ENCODE results near the gene ADAM8. TPM values are rescaled to one million over a fixed set of nuclear protein-coding genes. Genes with fewer than 3 reads are reported as not detected.
A peak's percentile ranks its signal among the peaks of the same experiment; 100 is the strongest.

The ADAM8 gene
- total RNA-seq, 1 donor from 2014 or later: 7.4 TPM

DNA sequence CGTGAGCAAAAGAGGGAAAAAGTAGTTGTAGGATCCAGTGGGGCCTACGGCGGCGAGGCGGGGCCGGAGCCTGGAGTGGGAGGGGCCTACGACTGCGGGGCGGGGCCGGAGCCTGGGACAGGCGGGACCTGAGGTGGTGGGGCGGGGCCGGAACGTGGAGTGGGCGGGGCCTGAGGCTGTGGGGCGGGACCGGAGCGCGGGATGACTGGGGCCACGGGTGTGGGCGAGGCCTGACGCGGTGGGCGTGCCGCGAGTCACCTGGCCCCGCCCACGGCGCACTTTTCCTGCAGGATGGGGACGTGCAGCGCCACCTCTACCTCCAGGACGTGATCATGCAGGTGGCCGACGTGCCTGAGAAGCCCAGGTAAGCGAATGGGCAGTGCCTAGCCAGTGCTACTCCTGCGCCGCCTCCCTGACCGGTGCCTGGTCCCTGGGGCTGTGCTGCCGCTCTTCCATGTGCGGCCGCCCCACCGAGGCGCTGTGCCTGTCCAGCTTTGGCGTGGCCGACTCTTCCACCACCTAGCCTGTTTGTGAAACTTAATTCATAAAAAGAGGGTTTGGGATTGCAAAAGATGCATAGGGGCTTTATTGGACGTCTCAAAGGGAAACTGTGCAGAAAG lies 32.5 kb upstream of the ADAM8 start:
- DNase-seq (ENCODE audit: low spot score): peak; percentile 97
- peak; percentile 88 for ATAC-seq

GRCh38 chr10:133308421-133309099 lies 31.9 kb upstream of the ADAM8 start, which contains the start of the genes TUBGCP2 and ZNF511:
Gene TUBGCP2, minus strand, starts transcription at chr10:133308872. Its CDS starts 5,931 bp downstream, at chr10:133302941.
Gene ZNF511, plus strand, starts transcription at chr10:133308914. Its CDS starts 30 bp downstream, at chr10:133308944.
- DNase-seq (ENCODE audit: low spot score) (peak; percentile 92), ATAC-seq (peak; percentile 73)

- peak; percentile 84 for DNase-seq (ENCODE audit: low spot score)
- ATAC-seq: peak; percentile 56
Observed at GRCh38 chr10:133307776-133308420, 31.2 kb upstream of the ADAM8 start.

GRCh38 chr10:133306941-133307379 lies 30.3 kb upstream of the ADAM8 start:
- DNase-seq (ENCODE audit: low spot score): no peak
- ATAC-seq: no peak

DNA sequence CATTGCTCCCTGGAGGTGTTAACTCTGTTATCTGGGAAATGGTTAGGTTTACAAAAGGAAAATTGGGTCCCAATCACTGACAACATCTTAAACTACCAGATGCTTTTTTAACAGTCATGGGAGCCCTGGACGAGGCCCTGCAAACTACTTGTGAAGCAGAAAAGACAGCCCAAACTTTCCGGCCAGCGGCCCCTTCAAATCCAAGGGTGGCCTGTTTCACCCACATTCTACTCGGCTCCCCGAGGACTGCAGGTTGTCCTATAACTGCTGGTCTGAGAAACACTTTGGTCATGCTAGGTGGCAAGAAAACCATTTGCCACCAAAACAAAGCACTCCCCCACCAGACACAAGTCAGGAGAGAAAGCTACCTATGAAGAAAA lies 29.4 kb upstream of the ADAM8 start:
- ATAC-seq: no peak
- DNase-seq (ENCODE audit: low spot score): no peak

- DNase-seq (ENCODE audit: low spot score) (no peak), ATAC-seq (no peak)
Observed at GRCh38 chr10:133303206-133303605, 26.5 kb upstream of the ADAM8 start.

DNA sequence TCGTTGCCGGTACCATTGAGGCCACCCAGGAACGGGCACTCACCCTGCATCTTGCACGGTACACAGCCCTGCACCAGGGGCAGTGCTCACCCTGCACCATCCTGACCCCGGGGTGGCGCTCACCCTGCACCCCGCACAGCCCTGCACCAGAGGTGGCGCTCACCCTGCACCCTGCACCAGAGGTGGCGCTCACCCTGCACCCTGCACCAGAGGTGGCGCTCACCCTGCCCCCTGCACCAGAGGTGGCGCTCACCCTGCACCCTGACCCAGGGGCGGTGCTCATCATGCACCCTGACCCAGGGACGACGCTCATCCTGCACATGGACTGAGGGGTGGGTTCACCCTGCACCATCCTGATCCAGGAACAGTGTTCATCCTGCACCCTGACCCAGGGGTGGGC lies 25.6 kb upstream of the ADAM8 start:
- DNase-seq (ENCODE audit: low spot score) (no peak), ATAC-seq (no peak)

DNA sequence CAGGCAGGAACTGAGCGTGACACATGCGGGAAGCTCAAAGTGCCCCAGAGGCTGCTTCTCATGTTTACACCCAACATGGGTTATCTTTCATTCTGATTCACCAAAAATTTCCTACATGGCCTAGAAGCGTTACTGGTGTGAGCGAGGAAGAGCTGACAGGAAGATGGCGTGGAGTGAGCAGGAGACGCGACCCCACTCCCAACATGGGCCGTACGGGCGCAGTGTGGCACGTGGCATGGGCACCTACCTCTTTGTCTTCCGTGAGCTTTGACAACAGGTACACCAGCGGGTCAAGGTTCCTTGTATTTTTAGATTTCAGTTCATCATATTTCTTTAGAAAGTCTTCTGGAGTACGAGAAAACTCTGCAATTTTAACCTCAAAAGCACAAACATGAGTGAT lies 23.1 kb upstream of the ADAM8 start:
- ATAC-seq: no peak
- DNase-seq (ENCODE audit: low spot score): no peak

DNA sequence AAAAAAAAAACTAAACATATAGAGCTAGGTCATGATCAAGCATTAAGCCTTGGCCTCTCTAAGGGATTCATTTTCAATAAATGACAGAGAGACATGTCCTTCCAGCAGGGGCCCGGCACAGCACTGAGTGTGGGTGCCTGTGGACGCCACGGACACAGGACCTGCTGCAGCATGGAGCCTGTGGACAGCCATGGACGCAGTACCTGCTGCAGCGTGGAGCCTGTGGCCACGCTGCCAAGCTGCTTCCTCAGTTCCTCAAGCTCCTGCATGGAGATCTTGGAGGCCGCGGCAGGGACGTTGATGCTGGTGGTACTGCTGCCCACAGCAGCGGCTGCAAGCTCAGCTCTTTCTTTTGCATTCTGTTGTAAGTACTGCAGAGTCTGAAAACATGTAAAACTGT lies 22.6 kb upstream of the ADAM8 start:
- DNase-seq (ENCODE audit: low spot score): no peak
- ATAC-seq: no peak

- no peak for ATAC-seq
- DNase-seq (ENCODE audit: low spot score): no peak
Observed at GRCh38 chr10:133298466-133298865, 21.8 kb upstream of the ADAM8 start.

DNA sequence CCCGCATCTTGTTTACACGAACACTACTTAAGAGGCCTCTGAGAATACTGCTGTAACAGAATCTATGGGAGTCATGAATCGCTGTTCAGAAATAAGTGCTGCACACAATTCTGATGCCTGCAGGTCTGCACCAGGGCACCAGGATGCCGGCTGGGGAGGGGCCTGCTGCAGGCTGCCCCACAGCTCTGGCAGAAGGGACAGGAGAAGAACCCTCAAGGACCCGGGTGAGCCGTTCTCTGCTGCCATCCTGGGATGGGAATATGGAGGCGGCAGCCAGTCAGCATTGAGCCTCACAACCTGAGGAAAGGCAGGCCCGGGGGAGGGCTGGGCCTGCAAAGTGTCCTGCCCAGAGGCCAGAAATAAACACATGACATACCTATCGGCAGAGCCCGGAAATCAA lies 20.8 kb upstream of the ADAM8 start:
- no peak for DNase-seq (ENCODE audit: low spot score)
- no peak for ATAC-seq

DNA sequence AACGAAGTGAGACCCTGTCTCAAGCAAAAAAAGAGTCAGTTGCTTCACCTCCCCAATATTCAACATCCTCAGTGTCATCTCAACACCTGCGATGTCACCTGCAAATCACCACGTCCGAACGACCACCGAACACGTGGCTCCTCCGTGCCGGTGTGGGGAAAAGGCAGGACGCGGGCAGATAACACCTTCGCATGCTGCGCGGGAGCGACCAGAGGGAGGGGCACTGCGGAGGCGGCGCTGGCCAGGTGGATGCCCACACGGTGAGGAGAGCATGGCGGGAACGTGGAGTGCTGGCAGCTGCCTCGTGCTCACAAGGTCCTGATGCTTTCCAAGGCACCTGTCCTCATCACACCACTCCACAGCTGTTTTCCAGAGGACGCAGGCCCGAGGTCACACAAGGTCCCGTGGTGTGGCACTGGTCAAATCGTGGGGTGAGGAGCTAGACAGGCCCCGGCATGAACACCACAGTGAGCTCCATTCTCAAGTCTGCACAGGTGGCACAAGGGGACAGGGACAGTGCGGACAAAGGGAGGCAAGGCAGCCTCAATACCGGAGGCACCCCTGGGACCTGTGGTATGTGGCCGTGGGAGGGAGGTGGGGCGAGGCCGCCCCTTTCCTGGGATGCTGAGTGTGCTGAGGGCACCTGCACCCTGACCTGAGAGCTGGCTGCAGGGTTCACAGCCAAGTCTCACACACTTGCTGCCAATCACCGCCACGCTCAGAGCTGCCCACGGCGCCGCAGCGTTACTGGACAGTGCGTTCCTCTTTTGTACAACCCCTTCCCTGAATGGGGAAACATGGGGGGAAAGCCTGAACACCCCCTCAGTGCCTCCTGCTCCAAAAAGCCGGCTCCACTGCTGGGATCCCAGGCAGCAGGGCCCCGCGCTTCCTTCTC lies 19.0 kb upstream of the ADAM8 start:
- ATAC-seq: peak; percentile 11
- DNase-seq (ENCODE audit: low spot score): no peak

GRCh38 chr10:133294189-133294588 lies 17.5 kb upstream of the ADAM8 start:
- no peak for ATAC-seq
- DNase-seq (ENCODE audit: low spot score): no peak

DNA sequence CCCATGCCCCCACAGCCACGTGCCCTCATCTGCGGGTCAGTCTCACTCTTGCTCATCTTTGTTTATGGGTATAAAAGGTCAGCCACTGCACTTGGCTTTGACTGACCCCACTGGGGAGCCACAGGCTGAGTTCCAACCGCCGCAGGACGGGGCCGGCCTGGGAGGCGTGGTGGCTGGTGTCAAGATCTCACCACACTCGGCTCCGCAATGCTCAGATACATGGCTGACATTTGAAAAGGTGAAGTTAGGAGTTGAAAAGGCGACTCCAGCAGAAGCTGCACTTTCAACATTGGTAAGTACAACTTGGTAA lies 17.1 kb upstream of the ADAM8 start:
- DNase-seq (ENCODE audit: low spot score): no peak
- no peak for ATAC-seq

DNA sequence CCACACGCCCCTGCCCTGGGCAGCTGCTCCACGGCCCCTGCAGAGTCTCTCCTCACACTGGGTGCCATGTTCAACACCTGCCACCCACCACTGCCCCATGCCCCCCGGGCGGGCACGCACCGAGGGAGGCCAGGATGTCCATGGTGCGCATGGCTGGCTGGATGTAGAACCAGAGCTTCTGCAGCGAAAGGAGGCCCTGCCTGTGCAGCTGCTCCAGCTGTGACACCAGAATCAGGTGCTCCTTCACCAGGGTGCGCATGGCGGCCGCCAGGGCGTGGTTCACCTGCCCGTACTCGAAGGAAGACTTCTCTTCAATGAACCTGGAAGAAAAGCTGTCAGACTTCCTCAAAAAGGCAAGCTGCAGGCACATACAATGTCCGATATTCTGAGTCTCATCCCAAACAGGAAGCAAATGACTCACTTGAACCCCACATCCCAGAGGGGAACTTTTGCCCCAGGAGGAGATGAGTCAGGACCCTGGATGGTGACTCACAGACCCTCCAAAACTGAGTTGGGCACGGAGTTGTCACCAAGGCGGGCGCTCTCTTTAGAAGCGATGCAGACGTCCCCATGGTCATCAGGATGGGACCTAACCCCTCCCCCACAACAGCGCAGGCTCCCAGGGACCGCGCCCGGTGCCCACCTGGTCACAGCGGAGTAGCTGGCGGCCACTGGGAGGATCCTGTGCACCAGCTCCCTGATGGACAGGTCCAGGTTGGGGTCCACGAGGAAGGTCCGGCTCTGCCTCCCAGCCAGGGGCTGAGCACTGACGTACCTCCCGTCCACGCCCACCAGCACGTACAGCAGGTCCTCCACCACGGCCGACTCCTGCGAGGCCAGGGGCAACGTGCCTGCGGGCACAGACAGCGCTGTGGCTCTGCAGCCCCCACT lies 16.5 kb upstream of the ADAM8 start:
- no peak for DNase-seq (ENCODE audit: low spot score)
- no peak for ATAC-seq

DNA sequence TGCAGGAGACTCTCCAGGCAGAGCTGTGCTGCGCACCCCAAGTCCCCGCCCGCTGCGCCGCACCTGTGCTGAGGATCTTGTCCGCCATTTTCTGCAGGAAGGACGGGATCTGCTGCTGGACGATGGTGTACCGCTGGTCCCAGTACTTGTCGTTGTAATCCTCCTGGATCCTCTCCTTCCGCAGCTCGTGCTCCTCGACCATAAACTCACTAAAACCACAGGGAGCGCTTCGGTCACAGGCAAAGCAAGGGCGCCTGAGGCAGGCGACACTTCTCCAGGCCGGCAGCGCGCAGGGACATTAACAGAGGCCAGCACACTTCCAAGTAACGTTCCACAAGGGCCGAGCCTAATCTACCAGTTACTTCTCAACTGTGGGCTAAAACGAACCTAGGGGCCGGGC lies 13.1 kb upstream of the ADAM8 start:
- ATAC-seq (no peak), DNase-seq (ENCODE audit: low spot score) (no peak)

DNA sequence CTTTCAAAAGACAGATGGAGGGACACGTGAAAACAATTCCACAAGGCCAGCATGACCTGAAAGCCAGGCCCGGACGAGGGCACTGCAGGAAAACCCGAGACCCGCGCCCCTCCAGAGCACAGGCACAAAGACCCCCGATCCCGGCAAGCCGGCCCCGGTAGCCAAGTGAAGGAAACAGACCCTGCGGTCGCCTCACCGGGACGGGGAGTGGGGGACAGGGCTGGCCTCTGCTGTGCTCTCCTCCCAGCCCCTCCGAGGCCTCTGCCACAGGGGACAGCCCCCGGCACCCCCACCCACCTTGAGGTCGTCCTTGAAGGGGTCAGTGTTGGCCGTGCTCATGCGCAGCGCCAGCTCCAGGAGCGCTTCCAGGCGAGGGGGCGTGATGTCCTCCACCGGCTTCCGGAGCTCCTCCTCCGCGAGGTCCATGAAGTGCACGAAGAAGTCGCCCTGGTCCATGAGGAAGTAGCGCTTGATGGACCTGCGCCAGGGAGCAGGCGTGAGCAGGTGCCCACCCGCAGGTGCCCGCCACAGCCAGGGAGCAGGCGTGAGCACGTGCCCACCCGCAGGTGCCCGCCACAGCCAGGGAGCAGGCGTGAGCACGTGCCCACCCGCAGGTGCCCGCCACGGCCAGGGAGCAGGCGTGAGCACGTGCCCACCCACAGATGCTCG lies 11.3 kb upstream of the ADAM8 start:
- DNase-seq (ENCODE audit: low spot score) (no peak), ATAC-seq (no peak)

DNA sequence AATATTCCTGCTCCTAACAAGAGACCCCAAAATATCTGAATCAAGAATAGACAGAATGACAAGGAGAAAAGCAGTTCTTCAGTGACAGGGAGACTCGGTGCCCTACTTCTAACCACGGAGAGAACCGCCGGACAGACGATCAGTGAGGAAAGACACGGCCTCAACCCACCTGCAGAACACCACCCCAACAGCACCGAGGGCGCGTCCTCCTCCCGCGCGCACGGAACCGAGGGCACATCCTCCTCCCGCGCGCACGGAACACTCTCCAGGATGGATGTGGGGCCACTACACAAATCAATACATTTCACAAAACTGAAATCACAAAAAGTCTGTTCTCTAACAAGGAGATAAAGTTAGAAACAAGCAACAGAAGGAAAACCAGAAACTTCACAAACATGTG lies 9.7 kb upstream of the ADAM8 start:
- DNase-seq (ENCODE audit: low spot score) (no peak), ATAC-seq (no peak)

DNA sequence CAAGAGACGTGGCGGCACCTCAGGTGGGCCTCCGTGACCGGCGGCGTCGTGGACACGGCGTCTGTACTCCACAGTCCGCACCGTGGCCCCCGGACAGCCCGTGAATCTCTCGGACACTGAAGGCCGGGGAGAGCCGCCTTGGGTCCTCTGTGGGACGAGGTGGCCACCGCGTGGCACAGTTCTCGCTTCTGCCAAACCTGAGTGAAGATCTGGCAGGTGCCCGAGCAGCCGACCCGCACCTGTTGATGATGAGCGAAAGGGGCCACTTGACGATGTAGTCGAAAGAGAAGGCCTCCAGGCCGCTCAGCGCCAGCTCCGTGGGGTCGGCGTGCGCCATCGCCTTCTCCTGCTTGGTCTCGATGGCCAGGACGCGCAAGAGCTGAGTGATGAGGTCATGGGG lies 8.5 kb upstream of the ADAM8 start:
- ATAC-seq (no peak), DNase-seq (ENCODE audit: low spot score) (no peak)

DNA sequence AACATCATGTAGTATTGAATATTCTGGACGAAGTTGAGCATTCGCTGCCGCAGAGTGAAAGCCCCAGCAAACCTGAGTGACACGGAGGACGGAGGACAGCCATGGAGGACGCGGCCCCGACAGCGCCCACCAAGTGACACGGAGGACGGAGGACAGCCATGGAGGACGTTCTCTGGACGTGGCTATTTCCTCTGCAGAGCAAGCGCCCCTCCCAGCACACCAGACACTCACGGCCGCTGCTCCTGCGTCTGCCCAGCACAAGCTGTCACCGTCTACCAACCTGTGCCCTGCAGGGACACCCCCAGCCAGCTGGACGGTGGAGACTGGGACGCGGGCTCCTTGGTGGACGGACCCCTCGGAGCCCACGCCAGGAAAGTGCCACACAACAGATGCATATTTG lies 7.3 kb upstream of the ADAM8 start:
- no peak for DNase-seq (ENCODE audit: low spot score)
- ATAC-seq: no peak

Data from left lobe of liver (tissue), 2 donors.